Measurements from ENCODE around the gene HJV. TPM values are rescaled to one million over a fixed set of nuclear protein-coding genes. Genes with fewer than 3 reads are reported as not detected.
A peak's percentile ranks its signal among the peaks of the same experiment; 100 is the strongest.

The HJV gene
- polyA plus RNA-seq, 3 donors from 2014 or later: not detected

- Mint-ChIP-seq H3K27ac (peak overlapping the region in 1 of 6 donors; percentile 29), H3K27me3 (ENCODE audit: low read depth in 3 of 3) (peaks cover 0 to 2% (median 0%) of the 10 kb centered on the region in 3 donors), H3K9me3 (peaks cover 0 to under 1% (median 0%) of the 10 kb centered on the region in 6 donors), H3K36me3 (peaks cover 5 to 17% (median 10%) of the 10 kb centered on the region in 3 donors), H3K4me3 (no peak overlapping the region), H3K4me1 (peaks cover 4 to 24% of the 10 kb centered on the region in 2 donors)
- DNase-seq: no peak
Observed at GRCh38 chr1:145972580-145972979, 49.0 kb downstream of the HJV start.

Other genes starting within 250 kb of the HJV start
- 1 to 10 TPM; 4.7 to 9.4 (median 8.3) TPM for gene RNF115, start 197.6 kb downstream of the HJV start, polyA plus RNA-seq
- gene POLR3C, start 197.5 kb downstream of the HJV start, polyA plus RNA-seq: 10 to 100 TPM; 34.5 to 56.4 (median 45.6) TPM
- 1 to 10 TPM in 2 of 3 donors, not detected in 1; 3.8 to 4.1 TPM for gene NUDT17, start 176.1 kb downstream of the HJV start, polyA plus RNA-seq
- gene PIAS3, start 162.7 kb downstream of the HJV start, polyA plus RNA-seq: 10 to 100 TPM in 2 of 3 donors, 1 to 10 TPM in 1; 9.3 to 27.1 (median 10.5) TPM
- under 1 TPM; 0.40 to 0.93 (median 0.86) TPM for gene ANKRD35, start 135.9 kb downstream of the HJV start, polyA plus RNA-seq
- not detected for gene ITGA10, start 111.7 kb downstream of the HJV start, polyA plus RNA-seq
- gene PEX11B, start 103.0 kb downstream of the HJV start, polyA plus RNA-seq: 10 to 100 TPM; 40.2 to 73.0 (median 56.9) TPM
- gene RBM8A, start 94.3 kb downstream of the HJV start, polyA plus RNA-seq: 100 to 1,000 TPM; 175 to 256 (median 194) TPM
- 10 to 100 TPM; 17.9 to 28.0 (median 20.7) TPM for gene LIX1L, start 63.7 kb downstream of the HJV start, polyA plus RNA-seq
- gene ANKRD34A, start 57.2 kb downstream of the HJV start, polyA plus RNA-seq: under 1 TPM in 2 of 3 donors, not detected in 1; 0.11 to 0.55 TPM
- 100 to 1,000 TPM; 112 to 207 (median 119) TPM for gene POLR3GL, start 57.0 kb downstream of the HJV start, polyA plus RNA-seq
- gene TXNIP, start 25.2 kb downstream of the HJV start, polyA plus RNA-seq: 1,000 to 10,000 TPM; 3,408 to 4,367 (median 4,229) TPM
- under 1 TPM in 2 of 3 donors, not detected in 1; 0.06 to 0.11 TPM for gene NBPF10, start 123.1 kb upstream of the HJV start, polyA plus RNA-seq
- 10 to 100 TPM; 18.9 to 19.7 (median 19.2) TPM for gene NOTCH2NLA, start 207.3 kb upstream of the HJV start, polyA plus RNA-seq